PC-9 (cell line): ENCODE data around the gene LIMCH1.

ENCODE experiments used
- EZH2 ChIP-seq: fragments of 200-600 bp; sonication (generic); IDR thresholded peaks from 2 replicates; pipeline ENCODE4 v1.8.0; 2017; ENCODE audit warnings: antibody characterized with exemption, low read depth
- TF ChIP-seq, protein P1 (sequence below): fragments of 200-600 bp; sonication (generic); conservative IDR thresholded peaks from 2 replicates; pipeline ENCODE4 v1.6.1; 2017; ENCODE audit warnings: mixed run types, antibody characterized with exemption, mild to moderate bottlenecking, moderate library complexity

DNA sequence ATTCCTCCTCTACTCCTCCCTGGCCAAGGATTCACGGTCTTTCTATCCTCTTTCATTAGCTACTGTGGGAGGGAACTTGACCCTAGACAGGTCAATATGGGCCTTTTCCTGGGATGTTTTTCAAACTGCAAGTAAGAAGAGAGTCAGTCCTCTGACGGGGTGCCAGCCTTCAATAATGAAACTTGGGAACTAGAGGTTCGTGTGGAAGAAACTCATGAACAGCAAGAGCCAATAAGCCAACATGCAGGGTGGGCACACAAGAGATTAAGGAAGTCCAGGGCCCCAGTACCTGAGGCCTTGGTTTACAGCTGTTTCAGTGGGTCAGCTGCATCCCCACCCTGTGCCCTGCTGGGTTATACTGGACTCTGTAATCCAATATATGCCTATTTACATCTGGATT lies 49.3 kb downstream of the LIMCH1 start:
- TF ChIP-seq, protein P1, sequence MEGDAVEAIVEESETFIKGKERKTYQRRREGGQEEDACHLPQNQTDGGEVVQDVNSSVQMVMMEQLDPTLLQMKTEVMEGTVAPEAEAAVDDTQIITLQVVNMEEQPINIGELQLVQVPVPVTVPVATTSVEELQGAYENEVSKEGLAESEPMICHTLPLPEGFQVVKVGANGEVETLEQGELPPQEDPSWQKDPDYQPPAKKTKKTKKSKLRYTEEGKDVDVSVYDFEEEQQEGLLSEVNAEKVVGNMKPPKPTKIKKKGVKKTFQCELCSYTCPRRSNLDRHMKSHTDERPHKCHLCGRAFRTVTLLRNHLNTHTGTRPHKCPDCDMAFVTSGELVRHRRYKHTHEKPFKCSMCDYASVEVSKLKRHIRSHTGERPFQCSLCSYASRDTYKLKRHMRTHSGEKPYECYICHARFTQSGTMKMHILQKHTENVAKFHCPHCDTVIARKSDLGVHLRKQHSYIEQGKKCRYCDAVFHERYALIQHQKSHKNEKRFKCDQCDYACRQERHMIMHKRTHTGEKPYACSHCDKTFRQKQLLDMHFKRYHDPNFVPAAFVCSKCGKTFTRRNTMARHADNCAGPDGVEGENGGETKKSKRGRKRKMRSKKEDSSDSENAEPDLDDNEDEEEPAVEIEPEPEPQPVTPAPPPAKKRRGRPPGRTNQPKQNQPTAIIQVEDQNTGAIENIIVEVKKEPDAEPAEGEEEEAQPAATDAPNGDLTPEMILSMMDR, result no peak
- no peak for TF ChIP-seq EZH2
